ENCODE measurements around the gene CCDC122.

Gene CCDC122

DNA sequence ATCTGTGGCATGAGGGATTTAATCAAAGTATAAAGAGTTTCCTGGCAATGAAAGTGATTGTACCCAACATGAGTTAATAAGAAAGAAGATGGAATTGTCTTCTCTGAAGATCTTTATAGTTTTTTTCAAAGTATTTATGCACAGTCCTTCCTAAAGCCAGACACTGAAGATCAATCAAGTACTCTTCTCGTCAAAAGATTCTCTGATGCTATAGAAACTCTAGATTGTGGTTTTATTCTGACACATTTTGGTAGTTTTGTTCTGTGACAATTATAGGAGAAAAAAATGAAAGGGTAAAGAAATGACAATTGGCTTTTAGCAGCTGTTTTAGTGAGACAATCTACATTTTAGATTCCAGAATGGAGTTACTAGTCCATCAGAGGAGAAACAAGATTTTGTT, 82.4 kb downstream of the CCDC122 start:
- TF ChIP-seq SIN3A (IDR thresholded peaks at IDR 0.05; ENCODE audit: borderline replicate concordance, insufficient read depth, low read length) (no peak), POLR2AphosphoS5 (IDR thresholded peaks at IDR 0.05; ENCODE audit: low read depth, low read length) (no peak), FOXP2 (optimal IDR thresholded peaks at IDR 0.05; ENCODE audit: borderline replicate concordance, extremely low read depth, extremely low read length, insufficient read depth) (no peak), TAF1 (IDR thresholded peaks at IDR 0.05; ENCODE audit: borderline replicate concordance, insufficient read depth, low read length) (no peak)
- TF ChIP-seq, protein P1, sequence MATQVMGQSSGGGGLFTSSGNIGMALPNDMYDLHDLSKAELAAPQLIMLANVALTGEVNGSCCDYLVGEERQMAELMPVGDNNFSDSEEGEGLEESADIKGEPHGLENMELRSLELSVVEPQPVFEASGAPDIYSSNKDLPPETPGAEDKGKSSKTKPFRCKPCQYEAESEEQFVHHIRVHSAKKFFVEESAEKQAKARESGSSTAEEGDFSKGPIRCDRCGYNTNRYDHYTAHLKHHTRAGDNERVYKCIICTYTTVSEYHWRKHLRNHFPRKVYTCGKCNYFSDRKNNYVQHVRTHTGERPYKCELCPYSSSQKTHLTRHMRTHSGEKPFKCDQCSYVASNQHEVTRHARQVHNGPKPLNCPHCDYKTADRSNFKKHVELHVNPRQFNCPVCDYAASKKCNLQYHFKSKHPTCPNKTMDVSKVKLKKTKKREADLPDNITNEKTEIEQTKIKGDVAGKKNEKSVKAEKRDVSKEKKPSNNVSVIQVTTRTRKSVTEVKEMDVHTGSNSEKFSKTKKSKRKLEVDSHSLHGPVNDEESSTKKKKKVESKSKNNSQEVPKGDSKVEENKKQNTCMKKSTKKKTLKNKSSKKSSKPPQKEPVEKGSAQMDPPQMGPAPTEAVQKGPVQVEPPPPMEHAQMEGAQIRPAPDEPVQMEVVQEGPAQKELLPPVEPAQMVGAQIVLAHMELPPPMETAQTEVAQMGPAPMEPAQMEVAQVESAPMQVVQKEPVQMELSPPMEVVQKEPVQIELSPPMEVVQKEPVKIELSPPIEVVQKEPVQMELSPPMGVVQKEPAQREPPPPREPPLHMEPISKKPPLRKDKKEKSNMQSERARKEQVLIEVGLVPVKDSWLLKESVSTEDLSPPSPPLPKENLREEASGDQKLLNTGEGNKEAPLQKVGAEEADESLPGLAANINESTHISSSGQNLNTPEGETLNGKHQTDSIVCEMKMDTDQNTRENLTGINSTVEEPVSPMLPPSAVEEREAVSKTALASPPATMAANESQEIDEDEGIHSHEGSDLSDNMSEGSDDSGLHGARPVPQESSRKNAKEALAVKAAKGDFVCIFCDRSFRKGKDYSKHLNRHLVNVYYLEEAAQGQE (IDR thresholded peaks at IDR 0.05; ENCODE audit: insufficient read depth in 1 of 2, low read depth in 2 of 2, low read length in 2 of 2): no peak

DNA sequence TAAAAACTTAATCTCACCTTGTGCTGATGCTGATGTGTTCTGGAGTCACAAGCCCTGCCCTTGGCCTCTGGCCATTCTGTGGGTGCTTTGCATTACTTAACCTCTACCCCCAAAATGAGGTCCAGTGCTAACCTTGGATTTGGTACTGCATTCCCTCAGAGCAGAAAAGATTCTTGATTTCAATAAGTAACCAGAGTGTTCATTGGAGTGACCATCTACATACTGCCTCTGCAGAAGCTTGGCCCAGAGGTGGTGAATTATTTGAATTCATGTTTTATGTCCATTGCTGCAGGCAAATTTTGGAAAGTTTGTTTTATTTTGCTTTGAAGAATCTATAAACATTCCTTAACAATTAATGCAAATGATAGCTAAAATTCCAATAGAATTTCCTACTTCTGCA, 85.1 kb downstream of the CCDC122 start:
- TF ChIP-seq FOXP2 (optimal IDR thresholded peaks at IDR 0.05; ENCODE audit: borderline replicate concordance, extremely low read depth, extremely low read length, insufficient read depth) (no peak), POLR2AphosphoS5 (IDR thresholded peaks at IDR 0.05; ENCODE audit: low read depth, low read length) (no peak), TAF1 (IDR thresholded peaks at IDR 0.05; ENCODE audit: borderline replicate concordance, insufficient read depth, low read length) (no peak), SIN3A (IDR thresholded peaks at IDR 0.05; ENCODE audit: borderline replicate concordance, insufficient read depth, low read length) (no peak)
- TF ChIP-seq, protein P1 (IDR thresholded peaks at IDR 0.05; ENCODE audit: insufficient read depth in 1 of 2, low read depth in 2 of 2, low read length in 2 of 2): no peak

DNA sequence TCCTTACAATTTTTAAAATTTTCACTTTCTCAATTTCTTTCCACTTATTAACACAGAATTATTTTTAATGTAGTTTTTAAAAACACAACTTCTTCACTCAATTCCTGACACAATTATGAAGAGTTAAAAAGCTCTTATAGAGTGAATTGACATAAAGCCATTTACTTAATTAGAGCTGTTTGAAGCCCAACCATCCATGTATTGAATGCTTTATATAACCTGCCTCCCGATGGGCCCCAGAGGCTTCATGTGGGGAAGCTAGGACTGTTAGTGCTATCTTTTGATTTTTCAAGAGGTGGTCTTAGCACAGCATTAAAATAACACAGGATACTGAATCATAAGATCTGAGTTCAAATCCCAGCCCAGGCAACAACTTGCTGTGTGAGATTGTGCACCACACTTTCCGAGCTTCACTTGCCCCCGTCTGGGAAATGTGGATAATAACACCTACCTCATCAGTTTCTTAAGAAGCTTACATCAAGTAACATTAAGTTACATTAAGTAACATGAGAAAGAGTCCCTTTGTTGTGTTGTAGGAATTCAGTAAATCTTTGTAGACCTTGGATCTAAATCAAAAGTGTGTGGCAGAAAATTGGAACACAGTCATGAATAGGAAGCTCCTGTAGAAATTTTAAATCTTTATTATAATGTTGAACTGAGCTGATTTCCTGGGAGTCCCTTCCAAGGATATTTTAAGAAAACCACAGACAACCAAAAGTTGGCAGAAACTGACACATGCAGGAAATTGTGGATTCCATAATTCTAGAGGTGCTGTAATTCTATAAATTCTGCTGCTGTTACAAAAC, 87.3 kb downstream of the CCDC122 start:
- TF ChIP-seq POLR2AphosphoS5 (IDR thresholded peaks at IDR 0.05; ENCODE audit: low read depth, low read length): no peak
- TF ChIP-seq SIN3A (IDR thresholded peaks at IDR 0.05; ENCODE audit: borderline replicate concordance, insufficient read depth, low read length): no peak
- TF ChIP-seq, protein P1 (IDR thresholded peaks at IDR 0.05; ENCODE audit: insufficient read depth in 1 of 2, low read depth in 2 of 2, low read length in 2 of 2): no peak
- TF ChIP-seq TAF1 (IDR thresholded peaks at IDR 0.05; ENCODE audit: borderline replicate concordance, insufficient read depth, low read length): no peak
- TF ChIP-seq FOXP2 (optimal IDR thresholded peaks at IDR 0.05; ENCODE audit: borderline replicate concordance, extremely low read depth, extremely low read length, insufficient read depth): no peak

DNA sequence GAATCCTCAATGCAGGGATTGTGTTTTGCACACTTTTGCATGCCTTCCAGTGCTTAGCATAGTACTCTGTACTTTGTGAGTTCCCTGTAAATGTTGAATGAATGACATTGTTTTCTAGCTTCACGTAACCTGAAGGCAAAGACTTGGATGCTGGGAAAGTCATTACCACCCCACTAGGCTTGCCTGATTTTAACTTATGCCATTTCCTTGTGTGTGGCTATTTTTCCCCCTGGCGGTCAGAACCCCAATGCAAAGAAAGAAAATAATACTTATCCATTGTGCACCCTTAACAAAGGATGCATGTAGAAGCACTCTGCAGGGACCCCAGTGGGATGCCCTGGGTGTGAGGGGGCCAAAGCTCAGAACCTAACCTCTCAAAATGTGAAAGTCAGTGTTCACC, 91.5 kb downstream of the CCDC122 start:
- no peak for TF ChIP-seq TAF1 (IDR thresholded peaks at IDR 0.05; ENCODE audit: borderline replicate concordance, insufficient read depth, low read length)
- no peak for TF ChIP-seq FOXP2 (optimal IDR thresholded peaks at IDR 0.05; ENCODE audit: borderline replicate concordance, extremely low read depth, extremely low read length, insufficient read depth)
- no peak for TF ChIP-seq POLR2AphosphoS5 (IDR thresholded peaks at IDR 0.05; ENCODE audit: low read depth, low read length)
- TF ChIP-seq SIN3A (IDR thresholded peaks at IDR 0.05; ENCODE audit: borderline replicate concordance, insufficient read depth, low read length): no peak
- TF ChIP-seq, protein P1 (IDR thresholded peaks at IDR 0.05; ENCODE audit: insufficient read depth in 1 of 2, low read depth in 2 of 2, low read length in 2 of 2): no peak

Data from PFSK-1 (cell line).